GM18519 (cell line): ENCODE data around the gene SOX6.
"Not testable (repeated sequence)": the region's sequence is repeated elsewhere in the genome, so short reads cannot be mapped to it uniquely, and the experiment has no call there.

Source experiments
- ATAC-seq: cut with Tn5 transposase; IDR thresholded peaks from one replicate; pipeline ENCODE4 v1.9.1; 2021; ENCODE audit warnings: mild to moderate bottlenecking, moderate library complexity; ENCODE audit not compliant: unreplicated experiment, low FRiP score

SOX6 gene

DNA sequence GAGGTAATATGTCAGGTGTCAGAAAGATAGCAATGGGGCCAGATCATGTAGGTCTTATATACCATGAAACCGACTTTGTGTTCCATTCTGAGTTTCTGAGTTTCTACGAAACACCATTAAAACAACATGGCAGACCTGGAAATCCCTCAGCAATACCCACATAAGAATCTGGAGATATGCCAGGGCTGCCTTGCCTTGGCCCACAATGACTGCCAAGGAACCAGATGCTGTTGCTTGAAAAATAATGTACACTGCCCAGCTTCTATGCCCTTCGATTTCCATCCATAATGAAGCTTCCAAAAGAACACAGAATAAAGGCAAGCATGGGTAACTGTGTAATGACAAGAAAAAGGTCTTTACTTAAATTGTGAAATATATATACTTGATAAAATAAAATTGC lies 277.4 kb downstream of the SOX6 start:
- ATAC-seq = no peak

DNA sequence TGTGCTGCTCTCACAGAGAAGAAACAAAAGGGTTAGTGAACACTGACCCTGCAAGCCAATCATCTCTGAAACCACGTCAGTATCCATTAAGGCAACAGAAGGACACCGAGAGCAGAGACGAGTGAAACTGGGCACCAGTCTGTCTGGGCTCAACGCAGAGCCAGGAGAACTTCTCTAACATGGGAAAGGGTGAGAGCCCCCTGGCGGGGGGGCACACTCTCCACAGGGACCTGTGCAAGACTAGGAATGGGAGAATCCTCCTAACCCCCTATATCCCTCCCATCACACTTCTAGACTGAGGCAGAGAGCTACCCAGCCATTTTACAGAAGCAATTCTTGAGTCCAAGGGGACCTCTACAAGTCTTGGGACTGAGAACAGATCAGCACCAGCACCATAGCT lies 285.8 kb downstream of the SOX6 start:
- no peak for ATAC-seq

DNA sequence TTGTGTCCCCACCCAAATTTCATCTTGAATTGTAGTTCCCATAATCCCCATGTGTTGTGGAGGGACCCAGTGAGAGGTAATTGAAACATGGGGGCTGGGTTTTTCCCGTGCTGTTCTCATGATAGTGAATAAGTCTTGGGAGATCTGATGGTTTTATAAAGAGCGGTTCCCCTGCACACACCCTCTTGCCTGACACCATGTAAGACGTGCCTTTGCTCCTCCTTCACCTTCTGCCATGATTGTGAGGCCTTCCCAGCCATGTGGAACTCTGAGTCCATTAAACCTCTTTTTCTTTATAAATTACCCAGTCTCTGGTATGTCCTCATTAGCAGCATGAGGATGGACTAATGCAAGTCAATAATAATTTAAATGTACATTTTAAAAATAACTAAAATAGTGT lies 289.1 kb downstream of the SOX6 start:
- not testable (repeated sequence) for ATAC-seq

DNA sequence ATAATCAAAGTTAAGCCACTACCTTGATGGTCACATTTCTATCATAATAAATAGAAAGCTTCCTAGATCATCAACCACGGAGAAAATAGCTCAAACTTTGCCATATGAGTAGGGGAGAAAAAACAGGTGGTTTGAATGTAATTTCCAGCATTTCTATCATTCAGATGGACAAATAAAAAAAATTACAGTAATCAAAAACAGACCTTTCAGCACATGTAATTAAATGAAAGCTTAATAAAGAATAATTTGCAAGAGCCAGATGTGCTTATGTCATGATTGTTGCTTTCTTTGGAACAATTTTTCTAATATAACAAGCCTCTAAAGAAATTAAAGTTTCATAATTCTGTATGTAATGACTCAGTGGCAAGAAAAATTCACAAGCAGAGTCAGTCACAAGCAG lies 297.0 kb downstream of the SOX6 start:
- no peak for ATAC-seq

DNA sequence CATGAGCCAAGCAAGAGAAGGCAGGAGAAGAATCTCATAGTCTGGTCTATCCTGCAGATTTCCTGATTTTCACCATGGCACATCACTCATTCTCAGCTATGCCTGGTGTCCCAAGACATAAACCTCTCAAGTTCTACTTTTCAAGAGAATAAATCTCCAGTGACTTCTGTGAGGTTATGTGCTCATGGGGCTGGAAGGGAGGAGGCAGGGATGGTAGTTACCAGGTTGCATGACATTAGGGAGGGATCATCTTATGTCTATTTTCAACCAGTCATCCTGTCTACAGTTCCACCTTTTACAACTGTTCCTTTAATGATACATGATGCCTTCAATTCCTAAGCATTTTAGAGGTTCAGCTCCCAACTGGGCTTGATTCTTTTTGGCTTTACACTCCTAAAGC lies 297.7 kb downstream of the SOX6 start:
- no peak for ATAC-seq

DNA sequence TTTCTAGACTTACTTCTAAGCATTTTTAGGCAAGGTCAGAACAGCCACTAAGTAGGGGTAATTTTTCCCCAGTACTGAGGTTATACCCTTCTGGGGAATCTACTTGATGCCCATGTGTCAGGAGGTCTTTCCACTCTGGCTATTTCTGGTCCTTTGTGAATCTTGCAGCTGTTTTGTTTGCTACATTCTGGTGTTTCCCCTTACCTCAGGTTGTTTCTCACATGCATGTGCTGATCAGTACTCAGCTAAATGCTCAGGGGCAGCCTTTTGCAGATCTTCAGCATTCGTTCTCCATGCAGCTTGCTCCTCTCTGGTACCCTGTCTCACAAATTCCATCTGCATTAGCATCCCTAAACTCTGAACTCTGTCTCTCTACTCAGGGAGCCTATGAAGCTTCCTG lies 303.6 kb downstream of the SOX6 start:
- no peak for ATAC-seq

DNA sequence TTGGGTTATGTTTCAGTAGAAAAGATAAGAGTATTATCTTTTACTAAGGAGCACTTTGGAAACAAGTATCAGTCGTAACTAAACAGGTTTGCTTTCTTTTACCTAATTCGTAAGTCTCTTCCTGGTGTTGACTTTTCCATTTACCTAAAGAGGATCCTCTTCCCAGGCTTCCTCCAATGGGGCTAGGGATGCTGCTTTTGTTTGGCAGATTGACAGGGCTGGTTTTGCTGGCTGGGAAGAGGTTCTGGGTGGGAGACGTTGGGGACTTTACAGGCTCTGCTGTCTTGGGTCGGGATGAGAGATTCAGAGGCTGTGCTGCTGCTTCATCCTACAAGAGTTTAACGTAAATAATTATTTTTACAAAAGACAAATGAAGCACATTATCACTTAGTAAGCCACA lies 306.7 kb downstream of the SOX6 start:
- no peak for ATAC-seq

DNA sequence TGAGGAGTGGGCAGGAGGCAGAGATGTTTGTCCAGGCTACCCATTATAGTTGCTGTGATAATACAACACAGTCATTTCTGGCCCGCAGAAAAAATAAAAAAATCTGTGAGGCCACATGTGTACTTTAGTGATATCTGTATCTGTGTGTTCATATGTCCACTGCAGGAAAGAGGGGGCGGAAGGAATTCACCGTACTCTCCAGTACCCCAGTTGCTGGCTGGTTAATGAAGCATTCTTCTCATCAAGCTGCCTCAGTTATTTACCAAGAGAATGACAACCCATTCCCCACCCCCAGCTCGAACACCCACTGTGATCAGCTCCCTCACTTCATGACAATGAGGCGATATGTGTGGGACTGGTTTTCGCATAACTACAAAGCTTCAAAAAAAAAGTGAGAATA lies 309.3 kb downstream of the SOX6 start:
- ATAC-seq = no peak

DNA sequence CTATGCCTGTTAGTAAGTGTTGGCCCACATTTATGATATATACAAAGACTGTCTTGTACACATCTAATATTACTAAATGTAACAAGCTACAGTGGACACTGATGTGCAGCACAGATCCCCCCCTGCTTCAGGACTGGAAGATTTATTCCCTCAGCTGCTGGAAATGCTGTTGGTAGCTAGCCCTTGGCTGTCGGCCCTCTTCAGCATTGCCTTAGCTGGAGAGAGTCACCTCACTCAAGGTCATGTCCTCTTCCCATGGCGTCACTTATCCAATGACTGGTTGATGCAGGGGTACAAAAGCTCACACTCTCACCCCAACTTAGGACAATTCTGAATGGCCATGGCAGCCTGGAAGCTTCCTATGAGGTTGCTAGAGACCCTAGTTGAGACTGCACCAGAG lies 312.7 kb downstream of the SOX6 start:
- ATAC-seq = no peak

DNA sequence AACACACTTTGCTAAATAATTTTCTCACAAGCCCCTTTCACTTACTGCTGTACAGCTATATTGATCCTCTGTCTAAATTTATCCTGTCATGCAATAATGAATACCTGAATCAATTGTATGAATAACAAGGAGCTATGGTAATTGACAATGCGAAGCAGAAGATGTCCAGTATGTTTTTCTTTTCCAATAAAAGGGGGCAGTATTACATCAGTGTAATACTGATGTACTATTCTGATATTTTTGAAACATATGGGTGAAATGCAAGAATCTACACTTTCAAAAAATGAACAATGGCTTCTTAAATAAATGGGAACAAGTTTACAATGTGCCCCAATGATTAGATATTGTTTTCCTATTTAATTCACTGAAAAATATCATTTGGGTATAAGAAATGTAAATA lies 315.1 kb downstream of the SOX6 start:
- no peak for ATAC-seq

DNA sequence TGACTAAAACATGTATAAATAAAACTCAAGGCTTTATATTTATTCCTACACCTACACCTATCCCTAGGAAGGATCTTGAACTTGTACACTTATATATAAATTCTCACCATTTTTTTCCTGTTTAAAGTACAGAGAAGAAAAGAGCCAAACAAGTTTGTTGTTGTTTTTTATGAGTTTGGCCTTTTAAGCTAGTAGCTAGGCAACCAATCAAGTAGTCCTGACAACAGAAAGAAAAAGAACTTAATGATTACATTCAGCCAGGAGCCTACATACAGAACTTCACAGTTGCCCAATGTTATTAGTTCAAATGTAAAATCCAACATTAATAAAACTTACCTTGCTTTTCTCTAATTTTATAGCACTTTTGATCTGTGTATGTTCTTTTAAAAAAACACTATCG lies 316.2 kb downstream of the SOX6 start:
- no peak for ATAC-seq

DNA sequence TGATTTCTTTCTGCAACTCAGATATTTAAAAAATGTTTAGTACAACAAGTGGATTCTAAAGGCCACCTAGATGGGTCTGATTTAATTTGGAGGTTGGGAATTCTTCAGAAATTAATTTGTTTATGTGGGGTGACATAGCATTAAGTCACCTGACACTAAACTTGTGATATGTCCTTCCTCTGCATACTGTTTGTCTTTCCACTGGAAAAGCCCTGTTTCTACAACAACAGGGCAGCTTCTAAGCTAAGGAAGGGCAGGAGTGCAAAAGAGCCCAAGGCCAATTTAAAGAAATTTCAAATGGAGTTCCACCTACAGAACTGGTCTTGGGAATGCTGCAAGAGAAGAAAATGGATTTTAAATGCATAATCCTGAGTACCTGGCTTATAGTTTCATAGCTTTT lies 319.2 kb downstream of the SOX6 start:
- ATAC-seq = no peak

DNA sequence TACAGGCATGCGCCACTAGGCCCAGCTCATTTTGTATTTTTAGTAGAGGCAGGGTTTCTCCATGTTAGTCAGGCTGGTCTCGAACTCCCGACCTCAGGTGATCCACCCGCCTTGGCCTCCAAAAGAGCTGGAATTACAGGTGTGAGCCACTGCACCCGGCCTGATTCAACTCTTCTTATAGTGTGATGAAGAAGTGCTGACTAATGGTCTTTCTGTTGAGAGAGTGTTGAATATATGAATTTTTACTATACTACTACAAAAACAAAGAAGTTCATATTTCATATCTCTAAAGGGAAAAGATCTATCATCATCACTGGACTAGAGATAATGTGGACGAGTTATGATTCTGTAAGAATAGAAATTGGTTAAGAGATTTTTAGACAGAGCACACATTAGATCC lies 320.1 kb downstream of the SOX6 start:
- no peak for ATAC-seq

DNA sequence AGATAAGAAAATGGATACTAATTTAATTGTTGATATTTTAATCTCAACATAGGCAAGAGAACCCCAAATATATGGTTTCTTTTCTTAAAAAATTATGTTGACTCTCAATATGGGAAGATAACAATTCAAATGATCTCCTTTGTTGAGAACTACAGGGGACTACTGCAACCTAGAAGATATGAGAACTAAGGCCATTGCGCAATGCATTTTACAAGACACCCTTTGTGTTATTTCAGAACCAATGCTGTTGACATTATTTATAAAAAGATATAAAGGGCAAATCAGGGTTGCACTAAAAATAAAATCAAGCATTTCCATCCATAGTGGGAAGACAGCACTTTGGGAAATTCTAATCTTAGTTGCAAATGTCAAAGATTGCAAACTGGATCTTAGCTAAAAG lies 322.3 kb downstream of the SOX6 start:
- no peak for ATAC-seq

DNA sequence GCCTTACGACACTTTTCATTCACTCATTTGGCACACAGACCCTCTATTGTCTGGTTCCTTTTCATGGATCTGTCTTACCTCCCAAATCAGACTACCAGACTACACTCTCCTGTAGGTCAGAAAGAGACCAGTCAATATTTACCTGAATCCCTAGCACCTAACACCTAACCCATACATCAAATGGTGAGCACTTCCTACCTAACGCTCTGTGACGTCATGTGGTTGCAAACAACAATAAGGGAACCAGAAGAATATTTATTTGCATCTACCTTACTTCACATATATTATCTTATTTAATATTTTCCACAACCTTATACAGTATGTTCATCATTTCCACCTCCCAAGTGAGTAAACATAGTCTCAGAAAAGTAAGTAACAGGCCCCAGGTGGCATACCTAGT lies 323.4 kb downstream of the SOX6 start:
- ATAC-seq = no peak

DNA sequence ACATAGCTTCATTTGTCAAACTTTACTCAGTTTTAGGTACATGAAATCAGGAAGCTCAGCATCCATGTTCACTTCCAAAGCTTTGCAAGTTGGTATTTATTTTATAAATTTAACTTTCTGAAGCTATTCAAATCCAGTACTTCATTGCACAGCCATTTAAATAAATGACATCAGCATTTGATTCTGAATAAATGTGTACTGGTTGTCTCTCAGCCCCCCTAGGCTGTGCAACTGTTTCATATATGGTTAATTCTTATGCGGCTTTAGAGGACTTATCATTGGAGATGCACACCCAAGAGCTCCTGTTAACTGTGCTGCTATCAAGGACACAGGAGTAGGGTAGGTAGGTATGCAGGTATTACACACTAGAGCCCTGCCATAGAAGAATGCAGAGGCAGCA lies 325.1 kb downstream of the SOX6 start:
- ATAC-seq = no peak

DNA sequence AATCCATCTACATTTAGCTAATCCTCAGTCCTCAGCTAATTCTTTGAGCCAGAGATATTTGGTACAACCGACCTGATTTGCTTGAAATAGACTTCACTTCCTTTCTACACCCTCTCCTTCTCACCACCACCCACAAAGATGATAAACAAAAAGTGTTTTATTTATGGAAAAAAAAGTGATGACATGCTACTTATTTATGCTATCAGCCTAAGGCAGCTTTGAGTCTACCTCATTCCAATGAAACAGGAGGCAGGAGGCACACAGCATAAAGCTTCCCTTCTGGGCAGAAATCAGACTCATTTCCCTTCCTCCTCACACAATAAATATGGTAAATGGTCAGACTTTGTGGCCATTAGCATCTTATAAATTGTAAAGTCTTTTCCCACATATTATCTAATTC lies 325.7 kb downstream of the SOX6 start:
- ATAC-seq = no peak

DNA sequence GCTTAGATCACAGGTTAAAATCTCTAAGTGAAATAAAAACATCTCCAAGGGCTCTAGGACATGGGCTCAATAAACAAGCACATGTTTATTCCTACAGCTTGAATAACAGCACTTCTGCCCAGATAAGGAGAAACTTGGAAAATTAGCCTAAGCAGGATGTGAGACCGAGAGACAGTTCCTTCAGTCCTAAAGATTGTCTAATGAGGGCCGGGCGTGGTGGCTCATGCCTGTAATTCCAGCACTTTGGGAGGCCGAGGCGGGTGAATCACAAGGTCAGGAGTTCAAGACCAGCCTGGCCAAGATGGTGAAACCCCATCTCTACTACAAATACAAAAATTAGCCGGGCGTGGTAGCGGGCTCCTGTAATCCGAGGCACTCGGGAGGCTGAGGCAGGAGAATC lies 327.2 kb downstream of the SOX6 start:
- ATAC-seq = not testable (repeated sequence)

DNA sequence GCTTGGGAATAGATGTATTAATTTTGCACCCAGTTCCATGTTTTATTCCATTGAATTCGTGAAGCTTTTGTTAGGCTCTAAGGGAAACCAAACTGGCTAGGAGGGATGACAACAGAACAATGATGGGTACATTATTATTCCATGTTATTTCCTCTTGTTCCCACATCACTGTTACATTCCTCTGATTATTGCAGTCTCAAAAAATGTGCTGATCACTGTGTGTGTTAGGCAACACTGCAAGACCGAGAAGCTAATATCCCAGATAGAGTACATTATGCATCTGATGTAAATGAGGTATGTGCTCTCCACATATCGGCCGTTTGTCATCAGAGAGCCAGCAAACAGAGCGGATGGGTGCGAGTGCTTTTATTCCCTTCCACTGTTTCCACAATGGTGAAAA lies 327.9 kb downstream of the SOX6 start:
- no peak for ATAC-seq

DNA sequence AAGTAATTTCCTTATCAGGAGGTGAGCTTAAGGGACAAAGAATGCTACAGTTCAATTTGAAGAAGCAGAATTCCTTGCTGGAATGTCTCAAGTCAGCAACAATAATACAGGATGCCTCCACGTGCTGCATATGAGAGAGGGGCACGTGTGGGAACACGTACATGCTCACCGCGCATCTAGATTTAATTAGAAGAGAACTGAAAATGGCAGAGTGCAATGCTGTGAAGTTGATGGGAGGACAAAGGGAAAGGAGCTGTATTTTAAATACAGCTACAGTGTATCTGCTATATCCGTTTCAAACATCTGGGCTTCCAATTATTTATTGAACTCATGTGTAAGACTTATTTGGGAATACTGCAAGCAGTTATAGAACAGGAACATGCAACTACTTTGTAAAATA lies 328.7 kb downstream of the SOX6 start:
- no peak for ATAC-seq

DNA sequence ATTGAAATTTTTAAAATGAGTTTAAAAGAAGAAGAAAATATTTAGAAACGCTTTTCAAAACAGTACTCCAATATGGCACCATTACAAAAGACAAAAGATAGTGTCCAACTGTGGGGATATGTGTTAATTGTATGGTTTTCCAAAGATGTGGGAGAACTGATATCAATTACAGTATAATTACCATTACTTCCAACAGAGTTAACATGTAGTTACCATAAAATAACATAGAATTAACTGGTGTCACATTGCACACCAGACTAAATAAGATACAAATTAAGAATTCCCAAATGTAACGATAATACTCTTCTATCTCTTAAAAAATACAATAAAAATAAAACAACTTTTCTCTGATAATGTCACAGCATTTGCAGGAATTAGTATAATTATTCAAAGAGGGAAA lies 329.5 kb downstream of the SOX6 start:
- ATAC-seq = no peak

DNA sequence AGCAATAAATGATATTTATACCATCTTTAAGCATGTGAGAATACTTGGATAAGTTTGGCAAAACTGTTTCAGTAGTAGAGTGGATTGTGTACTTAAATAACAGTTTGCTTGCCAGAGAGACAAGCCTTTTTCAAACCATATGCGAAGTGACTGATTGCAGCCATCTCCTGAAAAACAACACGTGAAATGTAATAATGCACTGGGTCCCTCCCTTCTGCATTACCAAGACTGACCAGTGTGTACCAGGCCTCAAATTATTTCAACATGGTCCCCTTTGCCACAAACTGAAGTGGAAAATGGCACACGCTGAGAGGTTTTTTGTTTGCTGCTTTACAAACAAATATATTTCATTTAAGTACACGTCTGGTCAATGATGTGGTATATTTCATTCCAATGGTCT lies 337.4 kb downstream of the SOX6 start:
- no peak for ATAC-seq

DNA sequence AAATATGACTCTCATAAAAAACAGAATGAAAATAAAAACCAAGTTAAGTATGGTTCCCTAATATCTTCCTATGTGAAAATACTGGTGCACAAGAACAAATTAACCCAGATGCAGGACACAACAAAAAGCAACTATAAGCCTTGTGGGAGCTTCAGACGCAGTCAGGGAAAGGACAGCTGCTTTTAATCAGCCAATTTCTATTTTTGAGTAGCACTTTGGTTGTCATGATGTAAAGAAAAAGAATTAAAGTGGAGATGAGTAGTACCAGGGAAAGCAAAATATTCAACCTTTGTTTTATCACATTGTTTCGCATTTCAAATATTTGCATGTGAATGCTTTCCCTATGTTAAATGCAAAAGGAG lies 339.9 kb downstream of the SOX6 start:
- ATAC-seq = no peak
